H9 (cell line): ENCODE results near the gene SPINK1. TPM values are rescaled to one million over a fixed set of nuclear protein-coding genes. Genes with fewer than 3 reads are reported as not detected.

Source experiments
- DNase-seq: peaks from one replicate; pipeline ENCODE4 v3.0.0-alpha.2; 2017
- H2AFZ ChIP-seq: one replicate; pipeline ENCODE4 v1.6.1; 2013; ENCODE audit warnings: mild to moderate bottlenecking, low read length, control low read depth, moderate library complexity
- H2AK5ac ChIP-seq: 2 replicates; pipeline ENCODE4 v1.6.1; 2013; ENCODE audit warnings: low read length, control low read depth, mixed read lengths; ENCODE audit not compliant: insufficient read length
- H2BK120ac ChIP-seq: one replicate; pipeline ENCODE4 v1.6.1; 2013; ENCODE audit warnings: low read depth, mild to moderate bottlenecking, low read length, control low read depth, inconsistent platforms; ENCODE audit not compliant: poor library complexity, severe bottlenecking
- H2BK12ac ChIP-seq: 2 replicates; pipeline ENCODE4 v1.6.1; 2013; ENCODE audit warnings: low read length, control low read depth, mixed read lengths, low read depth; ENCODE audit not compliant: insufficient read length
- H2BK15ac ChIP-seq: 2 replicates; pipeline ENCODE4 v1.6.1; 2013; ENCODE audit warnings: low read depth, low read length, control low read depth
- H2BK20ac ChIP-seq: one replicate; pipeline ENCODE4 v1.6.1; 2013; ENCODE audit warnings: low read depth, mild to moderate bottlenecking, low read length, control low read depth, inconsistent platforms; ENCODE audit not compliant: poor library complexity, severe bottlenecking
- H2BK5ac ChIP-seq: 2 replicates; pipeline ENCODE4 v1.6.1; 2013; ENCODE audit warnings: low read length, control low read depth, mixed read lengths; ENCODE audit not compliant: insufficient read length
- H3K14ac ChIP-seq: 2 replicates; pipeline ENCODE4 v1.6.1; 2013; ENCODE audit warnings: low read length, control low read depth; ENCODE audit not compliant: insufficient read depth
- H3K18ac ChIP-seq: 2 replicates; pipeline ENCODE4 v1.6.1; 2013; ENCODE audit warnings: low read depth, mild to moderate bottlenecking, mixed read lengths, low read length, control low read depth; ENCODE audit not compliant: insufficient read length
- H3K23ac ChIP-seq: 2 replicates; pipeline ENCODE4 v1.6.1; 2013; ENCODE audit warnings: low read length, control low read depth, mixed read lengths, low read depth; ENCODE audit not compliant: insufficient read length
- H3K23me2 ChIP-seq: 2 replicates; pipeline ENCODE4 v1.6.1; 2013; ENCODE audit warnings: low read depth, mild to moderate bottlenecking, mixed read lengths, low read length, control low read depth; ENCODE audit not compliant: insufficient read length, poor library complexity, severe bottlenecking
- H3K27ac ChIP-seq: 2 replicates; pipeline ENCODE4 v1.5.1; 2013; ENCODE audit warnings: low read length, control low read depth, mixed read lengths, low read depth; ENCODE audit not compliant: insufficient read length
- H3K27me3 ChIP-seq: 2 replicates; pipeline ENCODE4 v1.6.1; 2013; ENCODE audit warnings: low read length, control low read depth, inconsistent platforms; ENCODE audit not compliant: insufficient read depth
- H3K4ac ChIP-seq: 2 replicates; pipeline ENCODE4 v1.6.1; 2013; ENCODE audit warnings: low read depth, mild to moderate bottlenecking, control low read depth, inconsistent platforms, low read length, moderate library complexity
- H3K4me1 ChIP-seq: 2 replicates; pipeline ENCODE4 v1.6.1; 2013; ENCODE audit warnings: low read length, control low read depth, inconsistent platforms; ENCODE audit not compliant: insufficient read depth
- H3K4me2 ChIP-seq: 2 replicates; pipeline ENCODE4 v1.6.1; 2013; ENCODE audit warnings: low read length, control low read depth, mixed read lengths; ENCODE audit not compliant: insufficient read length, insufficient read depth
- H3K56ac ChIP-seq: 2 replicates; pipeline ENCODE4 v1.6.1; 2013; ENCODE audit warnings: low read depth, mild to moderate bottlenecking, mixed read lengths, low read length, control low read depth; ENCODE audit not compliant: insufficient read length
- H3K79me1 ChIP-seq: 2 replicates; pipeline ENCODE4 v1.6.1; 2013; ENCODE audit warnings: low read depth, mild to moderate bottlenecking, moderate library complexity, low read length, control low read depth, inconsistent platforms; ENCODE audit not compliant: insufficient read depth, poor library complexity, severe bottlenecking
- H3K79me2 ChIP-seq: 2 replicates; pipeline ENCODE4 v1.6.1; 2013; ENCODE audit warnings: low read length, control low read depth, inconsistent platforms; ENCODE audit not compliant: insufficient read depth
- H3K9ac ChIP-seq: 2 replicates; pipeline ENCODE4 v1.6.1; 2013; ENCODE audit warnings: low read length, control low read depth, mixed read lengths; ENCODE audit not compliant: insufficient read length; ENCODE audit errors: extremely low read depth
- H3K9me3 ChIP-seq: one replicate; pipeline ENCODE4 v1.6.1; 2013; ENCODE audit warnings: low read depth, low read length, inconsistent platforms; ENCODE audit not compliant: control insufficient read depth
- H3T11ph ChIP-seq: one replicate; pipeline ENCODE4 v1.6.1; 2013; ENCODE audit warnings: mild to moderate bottlenecking, low read length, control low read depth, inconsistent platforms
- H4K20me1 ChIP-seq: one replicate; pipeline ENCODE4 v1.6.1; 2013; ENCODE audit not compliant: control insufficient read depth, insufficient read length, insufficient read depth
- H4K5ac ChIP-seq: 2 replicates; pipeline ENCODE4 v1.6.1; 2013; ENCODE audit warnings: low read depth, mild to moderate bottlenecking, mixed read lengths, low read length, control low read depth; ENCODE audit not compliant: insufficient read length
- H4K8ac ChIP-seq: replicated peaks from 2 replicates; pipeline ENCODE4 v1.6.1; 2013; ENCODE audit warnings: low read length, control low read depth, mixed read lengths, low read depth; ENCODE audit not compliant: insufficient read length
- H4K91ac ChIP-seq: 2 replicates; pipeline ENCODE4 v1.6.1; 2013; ENCODE audit warnings: low read depth, mild to moderate bottlenecking, moderate library complexity, mixed read lengths, low read length, control low read depth; ENCODE audit not compliant: insufficient read length
- H3K27ac Mint-ChIP-seq, 3 experiments: 2 replicates in 2 of 3; 3 replicates in 1 of 3; pipeline ENCODE4 v1.8.0; 2020 to 2021; ENCODE audit warnings: mixed read lengths in 3 of 3, mild to moderate bottlenecking in 1 of 3, moderate library complexity in 1 of 3
- H3K27me3 Mint-ChIP-seq: 2 replicates; pipeline ENCODE4 v1.8.0; 2021; ENCODE audit warnings: low read depth, mild to moderate bottlenecking, moderate library complexity, mixed read lengths
- H3K36me3 Mint-ChIP-seq, 3 experiments: 2 replicates in 2 of 3; 3 replicates in 1 of 3; pipeline ENCODE4 v1.8.0; 2020 to 2021; ENCODE audit warnings: low read depth in 3 of 3, mixed read lengths in 3 of 3; ENCODE audit not compliant: insufficient read depth in 1 of 3
- H3K4me1 Mint-ChIP-seq, 2 experiments: 2 replicates each; pipeline ENCODE4 v1.8.0; 2020; ENCODE audit warnings: mixed read lengths in 2 of 2
- H3K4me3 Mint-ChIP-seq, 2 experiments: 2 replicates in 1 of 2; 3 replicates in 1 of 2; pipeline ENCODE4 v1.8.0; 2020 to 2021; ENCODE audit warnings: mild to moderate bottlenecking in 2 of 2, mixed read lengths in 2 of 2, moderate library complexity in 1 of 2
- H3K9me3 Mint-ChIP-seq, 2 experiments: 2 replicates in 1 of 2; 3 replicates in 1 of 2; pipeline ENCODE4 v1.8.0; 2020; ENCODE audit warnings: mild to moderate bottlenecking in 2 of 2, mixed read lengths in 2 of 2, moderate library complexity in 1 of 2
- WGBS: extraction: QIAGEN DNeasy Blood & Tissue Kit; methylation state at CpG from one replicate; pipeline ENCODE4 v1.1.7; 2013; ENCODE audit warnings: missing lambda C conversion rate, low lambda C conversion rate, mixed read lengths; ENCODE audit not compliant: insufficient read length; ENCODE audit errors: extremely low coverage; 5-methylcytosine and 5-hydroxymethylcytosine counted together
- total RNA-seq: library from RNA; stranded (reverse); gene quantifications from 2 replicates; pipeline ENCODE4 v1.2.1, GENCODE V29; 2021
- TF ChIP-seq, protein P1 (sequence below): fragments of 200-600 bp; sonication (generic); conservative IDR thresholded peaks from 3 replicates; pipeline ENCODE4 v1.8.0; 2021; ENCODE audit warnings: antibody characterized with exemption, mild to moderate bottlenecking

Gene SPINK1
- total RNA-seq, 1 experiment from 2014 or later = 3.1 TPM

DNA sequence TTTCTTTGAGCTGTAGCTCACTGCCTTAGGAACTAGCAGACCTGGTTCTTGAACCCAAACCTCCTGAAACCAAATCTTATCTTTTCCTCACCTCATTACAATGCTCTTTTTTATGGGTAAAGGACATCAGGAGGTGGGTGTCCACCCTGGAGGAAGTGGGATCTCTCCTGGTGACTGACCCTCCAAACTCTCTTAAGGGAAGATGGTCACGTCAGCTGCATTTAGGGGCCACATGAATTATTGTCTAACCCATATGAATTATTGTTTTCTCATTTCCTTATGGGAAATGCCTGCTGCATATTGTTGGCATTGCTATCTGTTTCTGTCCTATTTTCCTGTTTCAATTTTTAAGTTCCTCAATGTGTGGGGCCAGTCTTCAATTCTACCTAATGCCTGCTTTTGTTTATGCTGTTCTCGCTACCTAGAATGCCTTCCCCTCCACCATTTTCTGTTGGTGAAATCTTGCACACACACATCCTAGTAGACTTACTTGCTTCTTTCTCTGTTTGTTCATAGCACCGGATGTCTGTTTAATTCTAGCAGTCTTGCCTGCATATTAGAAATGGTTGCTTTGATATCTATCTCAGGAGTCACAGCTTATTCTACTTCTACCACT is 22.0 kb upstream of the SPINK1 start:
- H2AK5ac ChIP-seq = no peak overlapping the region
- Mint-ChIP-seq H3K4me3 (no peak overlapping the region), H3K27ac (no peak overlapping the region), H3K4me1 (peaks cover 13 to 26% of the 10 kb centered on the region in 2 experiments), H3K27me3 (peaks cover 4% of the 10 kb centered on the region), H3K9me3 (no peaks in the 10 kb centered on the region), H3K36me3 (no peaks in the 10 kb centered on the region; a peak in 1 of 7 replicates)
- DNase-seq = no peak
- no peaks in the 10 kb centered on the region for H4K20me1 ChIP-seq
- H3K9ac ChIP-seq = no peak overlapping the region
- H3K4me1 ChIP-seq = no peaks in the 10 kb centered on the region
- H3K79me1 ChIP-seq = no peaks in the 10 kb centered on the region
- H4K91ac ChIP-seq = no peak overlapping the region
- no peak overlapping the region for H2BK120ac ChIP-seq
- H3K4me2 ChIP-seq = no peak overlapping the region
- H2BK15ac ChIP-seq = no peak overlapping the region
- no peak overlapping the region for H3K56ac ChIP-seq
- H2BK5ac ChIP-seq = no peak overlapping the region
- no CpG with 5 or more reads among the region's 3 CpGs for WGBS
- H3K18ac ChIP-seq = no peak overlapping the region
- no peak overlapping the region for H2BK20ac ChIP-seq
- H3K27me3 ChIP-seq = no peaks in the 10 kb centered on the region
- TF ChIP-seq, protein P1, sequence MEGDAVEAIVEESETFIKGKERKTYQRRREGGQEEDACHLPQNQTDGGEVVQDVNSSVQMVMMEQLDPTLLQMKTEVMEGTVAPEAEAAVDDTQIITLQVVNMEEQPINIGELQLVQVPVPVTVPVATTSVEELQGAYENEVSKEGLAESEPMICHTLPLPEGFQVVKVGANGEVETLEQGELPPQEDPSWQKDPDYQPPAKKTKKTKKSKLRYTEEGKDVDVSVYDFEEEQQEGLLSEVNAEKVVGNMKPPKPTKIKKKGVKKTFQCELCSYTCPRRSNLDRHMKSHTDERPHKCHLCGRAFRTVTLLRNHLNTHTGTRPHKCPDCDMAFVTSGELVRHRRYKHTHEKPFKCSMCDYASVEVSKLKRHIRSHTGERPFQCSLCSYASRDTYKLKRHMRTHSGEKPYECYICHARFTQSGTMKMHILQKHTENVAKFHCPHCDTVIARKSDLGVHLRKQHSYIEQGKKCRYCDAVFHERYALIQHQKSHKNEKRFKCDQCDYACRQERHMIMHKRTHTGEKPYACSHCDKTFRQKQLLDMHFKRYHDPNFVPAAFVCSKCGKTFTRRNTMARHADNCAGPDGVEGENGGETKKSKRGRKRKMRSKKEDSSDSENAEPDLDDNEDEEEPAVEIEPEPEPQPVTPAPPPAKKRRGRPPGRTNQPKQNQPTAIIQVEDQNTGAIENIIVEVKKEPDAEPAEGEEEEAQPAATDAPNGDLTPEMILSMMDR = no peak
- no peaks in the 10 kb centered on the region for H3K79me2 ChIP-seq
- no peak overlapping the region for H3K14ac ChIP-seq
- H3K9me3 ChIP-seq = no peaks in the 10 kb centered on the region
- no peak overlapping the region for H3T11ph ChIP-seq
- H3K27ac ChIP-seq = no peak overlapping the region
- no peaks in the 10 kb centered on the region for H3K23me2 ChIP-seq
- no peak overlapping the region for H4K5ac ChIP-seq
- no peak overlapping the region for H2BK12ac ChIP-seq
- no peak overlapping the region for H3K4ac ChIP-seq
- H2AFZ ChIP-seq = no peak overlapping the region
- no peak overlapping the region for H4K8ac ChIP-seq
- no peak overlapping the region for H3K23ac ChIP-seq
